SK-MEL-5 (cell line): Measurements from ENCODE around the gene FANCC. TPM values are rescaled to one million over a fixed set of nuclear protein-coding genes. Genes with fewer than 3 reads are reported as not detected.

Experiments
- DNase-seq: peaks from one replicate; pipeline ENCODE4 v3.0.0-alpha.2; 2016; ENCODE audit warnings: low read depth, low spot score
- in situ Hi-C: cut with HindIII; loops from 2 replicates; pipeline ENCODE4 v1.10.0; 2016; ENCODE audit warnings: low sequenced_read_pairs, high pct_unique_total_duplicates, low pct_unique_long_range_greater_than_20kb
- total RNA-seq: library from RNA; depleted of rRNA; stranded (reverse); fragments of >200 nt; shearing (Covaris generic); gene quantifications from 2 replicates; pipeline ENCODE4 v1.2.3, GENCODE V29; 2014

Gene FANCC
- total RNA-seq, 1 experiment from 2014 or later: 4.6 TPM

DNA sequence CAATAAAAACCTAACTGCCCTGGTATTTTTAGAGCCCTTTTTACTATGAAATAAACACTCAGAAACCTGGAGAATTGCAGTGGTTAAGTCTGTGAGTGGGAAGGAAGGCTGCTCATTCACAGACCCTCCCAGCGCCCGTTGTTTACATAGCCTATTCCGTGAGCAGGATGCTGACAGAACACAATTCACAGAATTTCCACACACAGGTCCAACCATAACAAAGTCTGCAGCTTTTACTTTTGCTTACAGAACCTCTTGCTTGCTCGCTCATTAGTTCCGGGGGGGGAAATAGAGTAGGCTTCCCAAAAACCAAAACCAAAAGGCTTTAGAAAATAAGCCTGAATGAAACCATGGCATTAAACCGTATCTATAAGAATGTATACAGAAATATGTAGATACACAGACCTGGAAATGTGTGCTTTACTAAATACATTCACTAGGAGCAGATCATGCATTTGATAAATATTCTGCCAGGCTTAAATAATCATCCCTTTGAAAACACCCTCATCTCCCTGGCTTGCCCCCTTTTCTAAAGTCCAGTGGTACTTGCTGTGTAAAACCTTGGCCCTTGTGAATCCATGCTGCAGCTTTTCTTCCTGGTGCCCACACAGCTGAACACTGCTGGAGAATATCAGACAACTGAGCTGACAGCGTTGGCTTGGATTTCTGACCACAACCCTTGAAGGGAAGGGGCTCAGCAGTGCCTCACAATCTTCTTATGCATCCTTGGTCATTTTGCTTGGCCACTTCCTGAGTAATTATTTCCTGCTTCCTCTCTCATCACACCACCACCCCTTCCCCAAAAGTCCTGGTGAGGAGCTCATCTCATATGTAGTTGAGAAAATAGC lies 128.0 kb downstream of the FANCC start:
- DNase-seq: no peak
- in situ Hi-C loops: no loop called here

DNA sequence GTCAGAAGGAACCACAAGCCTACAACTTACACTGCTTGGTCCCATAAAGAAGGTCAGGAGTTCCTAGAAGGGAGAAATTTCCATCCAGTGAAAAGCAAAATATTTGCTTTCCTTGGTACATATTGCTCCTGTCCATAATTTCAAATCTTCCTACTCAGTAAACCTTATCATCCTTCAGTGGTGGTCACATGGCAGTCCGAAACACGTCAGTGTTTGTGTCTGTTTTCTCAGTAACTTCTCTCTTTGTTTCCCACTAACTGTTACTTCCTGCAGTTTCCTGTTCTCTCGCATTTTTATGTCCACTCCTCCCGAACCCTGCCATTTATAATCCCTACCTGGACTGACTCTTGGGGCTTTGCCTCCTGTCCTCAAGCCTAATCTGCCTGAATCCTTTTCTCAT lies 129.1 kb downstream of the FANCC start:
- in situ Hi-C loops: no loop called here
- DNase-seq: peak; percentile 44

DNA sequence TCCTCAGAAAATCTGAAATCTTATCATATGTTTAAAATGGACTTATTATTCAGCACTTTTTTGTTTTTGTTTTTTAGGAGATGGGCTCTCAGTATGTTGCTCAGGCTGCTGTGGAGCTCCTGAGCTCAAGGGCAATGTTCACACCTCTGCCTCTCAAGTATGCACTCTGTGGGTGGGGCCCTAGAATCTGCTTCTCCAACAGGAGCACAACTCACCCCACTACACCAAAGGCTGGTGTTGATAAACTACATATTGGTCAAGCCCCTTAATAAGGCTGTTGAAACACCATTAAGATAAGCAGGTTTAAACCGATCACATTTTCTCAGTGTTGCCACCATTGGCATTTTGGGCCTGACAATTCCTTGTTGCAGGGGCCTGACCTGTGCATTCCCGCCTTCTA lies 131.6 kb downstream of the FANCC start:
- no peak for DNase-seq
- in situ Hi-C loops: no loop called here

DNA sequence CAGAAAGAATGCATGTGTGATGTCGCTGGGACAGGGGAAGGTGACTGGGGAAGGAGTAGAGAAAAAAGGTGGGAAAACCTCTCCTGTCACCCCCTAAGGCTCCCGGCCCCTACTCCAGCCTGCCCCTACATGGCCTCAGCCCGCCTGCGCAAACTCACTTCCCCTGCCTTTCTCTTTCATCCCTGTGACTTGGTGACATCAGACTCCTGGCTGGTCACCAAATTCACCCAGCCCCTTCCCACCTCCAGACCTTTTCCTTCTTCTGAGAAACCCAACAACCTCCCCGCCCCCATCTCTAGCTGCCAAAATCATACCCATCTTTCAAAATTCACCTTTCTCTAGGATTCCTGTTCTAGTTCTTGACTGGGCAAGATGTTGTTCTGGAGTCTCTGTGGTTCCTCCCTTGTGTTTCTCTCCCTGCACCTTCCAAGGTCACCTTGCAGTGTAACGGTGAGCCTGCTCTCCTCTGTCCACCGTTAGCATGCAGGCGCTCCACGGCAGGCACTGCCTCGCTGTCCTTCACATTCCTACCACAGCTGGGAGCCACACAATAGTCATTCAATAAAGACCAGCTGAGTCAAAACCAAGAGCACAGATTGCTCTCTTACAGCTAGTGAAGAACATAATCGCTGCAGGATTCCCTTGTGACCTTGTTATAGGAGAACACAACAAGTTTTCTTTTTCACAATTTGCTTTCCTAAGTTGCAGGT lies 134.5 kb downstream of the FANCC start:
- in situ Hi-C loops: no loop called here
- DNase-seq: peak; percentile 41

DNA sequence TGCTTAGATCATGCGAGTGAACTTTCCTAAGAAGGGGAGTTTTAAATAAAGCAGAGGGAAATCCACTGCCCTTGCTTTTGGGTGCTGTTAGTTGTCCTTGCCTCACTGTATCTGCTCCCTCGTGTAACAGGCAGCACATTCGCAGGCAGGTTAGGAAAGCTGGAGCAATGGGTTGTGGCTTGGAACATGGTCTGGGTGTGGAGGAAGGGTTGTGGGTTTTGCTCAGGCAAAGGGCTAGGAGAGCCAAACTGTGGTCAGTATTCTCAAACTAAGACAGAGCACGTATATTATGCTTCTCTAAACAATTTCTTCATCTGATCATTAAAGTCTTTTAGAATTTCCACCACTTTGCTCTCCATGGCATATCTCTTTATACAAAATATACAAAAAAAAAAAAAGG lies 135.7 kb downstream of the FANCC start:
- DNase-seq: no peak
- in situ Hi-C loops: no loop called here

DNA sequence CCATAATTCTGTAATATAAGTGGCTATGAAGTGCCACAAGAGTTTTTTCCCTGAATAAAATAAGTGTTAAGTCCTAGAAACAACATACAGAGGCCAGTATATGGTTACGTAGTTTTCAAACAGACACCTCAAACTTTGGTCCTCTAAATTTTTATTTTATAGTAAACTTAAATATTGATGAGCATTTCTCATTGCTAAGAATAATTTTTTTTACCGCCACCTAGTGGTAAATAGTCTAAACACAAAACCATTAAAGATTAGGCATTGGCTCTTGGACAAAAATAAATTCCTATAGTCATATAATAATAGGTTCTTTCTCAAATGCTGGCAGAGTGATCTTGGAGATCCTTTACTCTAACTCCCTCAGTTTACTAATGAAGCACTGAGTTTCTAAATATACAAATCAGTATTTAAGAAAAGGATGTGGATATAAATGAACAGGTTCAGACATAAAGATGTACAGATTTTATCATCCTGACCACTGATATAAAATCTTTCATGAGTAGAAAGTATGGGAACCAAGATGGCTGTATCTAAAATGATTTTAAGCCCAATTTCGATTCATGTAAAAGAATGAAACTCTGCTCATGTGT lies 136.2 kb downstream of the FANCC start:
- in situ Hi-C loops: no loop called here
- peak; percentile 42 for DNase-seq

- DNase-seq: no peak
- in situ Hi-C loops: no loop called here
Measured at GRCh38 chr9:95177617-95178016, 139.9 kb downstream of the FANCC start.

DNA sequence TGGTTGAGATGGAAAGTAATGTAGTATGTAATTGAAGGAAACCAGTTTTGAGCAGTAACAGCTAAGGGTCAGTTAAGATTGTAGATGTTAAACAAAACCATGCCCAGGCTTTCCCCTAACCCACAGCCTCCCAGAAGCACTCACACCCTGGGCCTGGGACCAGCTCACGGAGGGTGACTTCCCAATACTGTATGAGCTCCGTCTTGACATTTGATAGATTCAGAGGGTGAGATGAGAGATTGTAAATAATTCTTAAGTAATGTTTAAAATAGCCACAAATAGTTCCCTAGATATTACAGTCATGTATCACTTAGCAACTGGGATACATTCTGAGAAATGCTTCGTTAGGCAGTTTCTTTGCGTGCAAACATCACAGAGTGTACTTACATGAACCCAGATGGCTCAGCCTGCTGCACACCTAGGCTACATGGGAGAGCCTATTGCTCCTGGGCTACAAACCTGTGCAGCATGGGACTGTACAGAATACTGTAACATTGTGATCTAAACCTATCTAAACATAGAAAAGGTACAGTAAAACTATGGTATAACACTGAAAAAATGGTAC lies 140.7 kb downstream of the FANCC start:
- no peak for DNase-seq
- in situ Hi-C loops: no loop called here

DNA sequence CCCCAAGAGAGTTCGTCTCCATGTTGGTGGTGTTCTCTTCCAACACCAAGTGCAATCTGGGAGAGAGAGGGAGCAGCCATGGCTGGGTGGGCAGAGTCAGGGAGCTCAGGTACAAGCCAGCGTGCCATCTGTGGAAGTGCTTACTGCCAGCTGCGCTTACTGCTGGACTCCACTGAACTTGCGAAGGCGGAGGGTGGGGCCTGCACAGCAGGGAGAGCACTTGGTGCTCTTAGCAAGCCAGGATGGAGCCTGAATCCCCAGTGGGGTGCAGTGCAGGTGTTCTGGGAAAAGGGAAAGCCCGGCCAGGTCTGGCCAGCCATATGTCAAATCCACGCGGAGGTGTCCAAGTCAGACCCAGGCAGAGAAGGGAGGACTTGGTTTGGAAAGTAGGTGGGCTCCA lies 142.0 kb downstream of the FANCC start:
- in situ Hi-C loops: no loop called here
- no peak for DNase-seq

GRCh38 chr9:95174038-95174437 lies 143.5 kb downstream of the FANCC start:
- in situ Hi-C loops: no loop called here
- DNase-seq: peak; percentile 68

GRCh38 chr9:95171596-95171995 lies 145.9 kb downstream of the FANCC start:
- DNase-seq: no peak
- in situ Hi-C loops: no loop called here

- in situ Hi-C loops: no loop called here
Measured at GRCh38 chr9:95171001-95171400, 146.5 kb downstream of the FANCC start.

GRCh38 chr9:95167998-95168397 lies 149.5 kb downstream of the FANCC start:
- in situ Hi-C loops: no loop called here
- DNase-seq: peak; percentile 93

More at GRCh38 chr9:95171001-95171400, 146.5 kb downstream of the FANCC start:
- DNase-seq: peak; percentile 11

- no peak for DNase-seq
- in situ Hi-C loops: no loop called here
Measured at GRCh38 chr9:95165004-95165403, 152.5 kb downstream of the FANCC start.

GRCh38 chr9:95157481-95158151 lies 159.9 kb downstream of the FANCC start:
- in situ Hi-C loops: no loop called here
- DNase-seq: no peak

DNA sequence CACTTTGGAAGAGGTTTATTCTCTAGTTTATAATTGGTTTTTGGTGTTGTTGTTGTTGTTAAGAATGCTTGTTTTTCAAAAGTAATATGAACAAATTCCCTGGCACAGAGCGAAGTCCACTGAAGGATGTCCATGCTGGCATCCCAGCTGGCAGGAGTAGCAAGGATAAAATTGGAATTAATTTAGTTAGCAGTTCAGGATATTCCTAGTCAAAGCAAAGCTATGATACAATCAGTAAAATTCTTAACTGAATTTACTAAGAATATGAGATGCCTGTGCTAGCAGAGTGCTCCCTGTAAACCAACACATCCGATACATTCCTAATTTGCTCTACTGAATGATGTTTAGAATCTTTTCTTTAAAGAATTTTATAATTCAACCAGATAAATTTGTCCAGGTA lies 161.4 kb downstream of the FANCC start:
- in situ Hi-C loops: no loop called here
- no peak for DNase-seq

- in situ Hi-C loops: no loop called here
- no peak for DNase-seq
Measured at GRCh38 chr9:95155220-95155619, 162.3 kb downstream of the FANCC start.

- in situ Hi-C loops: no loop called here
- no peak for DNase-seq
Measured at GRCh38 chr9:95150903-95151302, 166.6 kb downstream of the FANCC start.
